Body of pancreas (tissue), 4 donors: ENCODE results near the gene PLCZ1.

Experiments used
- POLR2A ChIP-seq, 3 donors: fragments of 450-650 bp; IDR thresholded peaks; one replicate each; pipeline ENCODE4 v1.6.1; 2016; ENCODE audit warnings: antibody characterized with exemption in 3 of 3, mild to moderate bottlenecking in 2 of 3
- TF ChIP-seq, protein P1 (sequence below), 7 experiments: fragments of 450-650 bp in 4 of 7; fragments of 200-600 bp in 3 of 7; sonication (generic) in 3 of 7; IDR thresholded peaks; one replicate each; pipeline ENCODE4 v1.5.1; 2016 to 2019; ENCODE audit warnings: antibody characterized with exemption in 7 of 7

DNA sequence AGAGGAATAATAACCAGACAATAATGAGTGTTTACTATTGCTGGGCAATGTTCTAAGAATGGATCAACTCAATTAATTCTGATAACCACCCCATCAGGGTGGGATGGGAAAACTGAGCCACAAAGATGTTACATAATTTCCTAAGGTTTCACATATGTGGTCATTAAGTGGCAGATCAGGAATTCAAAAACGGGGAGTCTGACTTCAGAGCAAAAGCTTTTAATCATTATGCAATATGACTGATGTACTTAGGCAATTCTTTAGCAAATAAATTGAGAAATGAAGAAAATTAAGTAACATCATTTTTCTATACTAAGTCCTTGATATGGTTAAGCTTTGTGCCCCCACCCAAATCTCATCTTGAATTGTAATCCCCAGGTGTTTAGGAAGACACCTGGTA, 53.4 kb downstream of the PLCZ1 start:
- TF ChIP-seq, protein P1, sequence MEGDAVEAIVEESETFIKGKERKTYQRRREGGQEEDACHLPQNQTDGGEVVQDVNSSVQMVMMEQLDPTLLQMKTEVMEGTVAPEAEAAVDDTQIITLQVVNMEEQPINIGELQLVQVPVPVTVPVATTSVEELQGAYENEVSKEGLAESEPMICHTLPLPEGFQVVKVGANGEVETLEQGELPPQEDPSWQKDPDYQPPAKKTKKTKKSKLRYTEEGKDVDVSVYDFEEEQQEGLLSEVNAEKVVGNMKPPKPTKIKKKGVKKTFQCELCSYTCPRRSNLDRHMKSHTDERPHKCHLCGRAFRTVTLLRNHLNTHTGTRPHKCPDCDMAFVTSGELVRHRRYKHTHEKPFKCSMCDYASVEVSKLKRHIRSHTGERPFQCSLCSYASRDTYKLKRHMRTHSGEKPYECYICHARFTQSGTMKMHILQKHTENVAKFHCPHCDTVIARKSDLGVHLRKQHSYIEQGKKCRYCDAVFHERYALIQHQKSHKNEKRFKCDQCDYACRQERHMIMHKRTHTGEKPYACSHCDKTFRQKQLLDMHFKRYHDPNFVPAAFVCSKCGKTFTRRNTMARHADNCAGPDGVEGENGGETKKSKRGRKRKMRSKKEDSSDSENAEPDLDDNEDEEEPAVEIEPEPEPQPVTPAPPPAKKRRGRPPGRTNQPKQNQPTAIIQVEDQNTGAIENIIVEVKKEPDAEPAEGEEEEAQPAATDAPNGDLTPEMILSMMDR (IDR thresholded peaks at IDR 0.05), result no peak
- TF ChIP-seq POLR2A (IDR thresholded peaks at IDR 0.05), result no peak
